ENCODE results near the gene PALM.
A peak's percentile ranks its signal among the peaks of the same experiment; 100 is the strongest.
"Not testable (repeated sequence)": the region's sequence is repeated elsewhere in the genome, so short reads cannot be mapped to it uniquely, and the experiment has no call there.

Gene PALM

DNA sequence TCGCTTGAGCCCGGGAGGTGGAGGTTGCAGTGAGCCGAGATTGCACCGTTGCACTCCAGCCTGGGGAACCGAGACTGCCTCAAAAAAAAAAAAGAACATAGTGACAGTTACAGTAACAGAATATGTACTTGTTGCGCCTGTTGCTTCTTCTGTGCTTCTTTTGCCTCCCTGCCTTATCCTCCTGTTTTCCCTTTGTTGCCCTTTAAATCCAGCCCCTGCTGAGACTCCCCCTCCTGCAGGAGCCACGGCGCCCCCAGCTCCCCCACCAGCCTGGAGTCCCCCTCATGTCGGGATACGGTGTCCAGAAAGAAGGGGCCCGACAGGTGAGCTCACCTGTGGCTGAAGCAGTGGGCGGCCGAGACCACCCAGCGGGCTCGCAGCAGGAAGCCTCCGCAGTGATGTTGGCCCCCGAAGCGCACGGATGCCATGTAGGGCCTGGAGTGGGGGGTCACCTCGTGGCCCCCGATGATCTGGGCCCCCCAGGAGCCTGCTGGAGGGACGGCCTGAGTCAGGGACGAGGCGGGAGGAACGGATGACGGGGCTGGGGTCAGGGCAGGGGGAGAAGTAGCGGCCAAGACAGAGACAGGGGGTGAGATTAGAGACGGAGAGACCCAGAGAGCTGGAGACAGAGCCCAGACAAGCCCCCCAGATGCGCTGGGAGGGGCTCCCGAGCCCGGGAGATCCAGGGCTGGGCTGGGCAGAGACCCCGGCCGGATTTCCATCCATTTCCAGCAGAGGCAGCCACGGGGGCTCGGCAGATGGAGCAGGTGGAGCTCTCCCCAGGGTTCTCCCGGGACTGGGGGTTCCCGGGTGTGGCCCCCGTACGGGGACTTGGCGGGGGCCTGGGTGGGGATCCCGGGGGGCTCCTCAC lies 14.0 kb upstream of the PALM start:
- no peaks in the 10 kb centered on the region for H3K4me1 ChIP-seq (ENCODE audit: control insufficient read depth, insufficient read depth, low read length)
- H3K9ac ChIP-seq (ENCODE audit: low read length in 2 of 2), result no peak overlapping the region
- no peaks in the 10 kb centered on the region for H3K9me3 ChIP-seq (ENCODE audit: control insufficient read depth in 2 of 2, low read length in 2 of 2)
- H3K27me3 ChIP-seq (ENCODE audit: control insufficient read depth in 1 of 2, insufficient read depth in 2 of 2, low read length in 2 of 2), result peaks cover 4 to 7% of the 10 kb centered on the region in 2 donors
- no peaks in the 10 kb centered on the region for H3K36me3 ChIP-seq (ENCODE audit: control insufficient read depth in 2 of 2, insufficient read depth in 2 of 2, low read length in 2 of 2)
- H3K27ac ChIP-seq (ENCODE audit: low read length), result no peak overlapping the region
- H3K4me3 ChIP-seq (ENCODE audit: low read length in 2 of 2), result no peak overlapping the region

DNA sequence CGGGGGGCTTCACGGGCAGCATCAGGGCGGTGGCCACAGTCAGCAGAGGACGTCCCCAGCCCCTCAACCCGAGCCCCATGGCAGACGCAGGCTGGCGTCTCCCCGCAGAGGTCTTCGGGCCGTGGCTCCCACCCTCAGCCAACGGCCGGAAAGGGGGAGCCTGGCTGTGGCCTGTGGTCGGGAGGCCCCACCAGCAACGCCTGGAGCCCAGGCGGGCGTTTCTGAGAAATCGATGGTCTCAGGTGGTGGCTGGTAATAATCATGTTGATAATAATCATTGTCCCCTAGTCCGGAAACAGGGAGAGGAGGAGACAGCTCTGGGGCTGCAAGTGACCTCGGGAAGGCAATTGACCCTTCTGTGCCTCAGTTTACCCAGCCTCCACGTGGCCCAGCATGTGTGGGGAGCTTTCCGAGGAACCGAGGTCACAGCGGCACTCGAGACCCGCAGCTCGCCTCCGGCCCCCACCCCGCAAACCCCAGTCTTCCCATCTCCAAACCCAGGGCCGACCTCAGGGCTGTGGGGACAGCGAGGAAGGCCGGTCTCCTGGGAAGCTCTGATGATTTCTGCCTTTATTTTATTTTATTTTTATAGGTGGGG lies 13.3 kb upstream of the PALM start, which contains the start of gene PRSS57:
PRSS57 (minus strand) TSS at position 101 of the 598 bp plus-strand sequence; CDS start at position 79, 22 bp downstream.
- no peak within 1 kb of the TSS for H3K27ac ChIP-seq (ENCODE audit: low read length)
- H3K4me1 ChIP-seq (ENCODE audit: control insufficient read depth, insufficient read depth, low read length), result no peaks in the 10 kb centered on the region
- no peak within 1 kb of the TSS for H3K9ac ChIP-seq (ENCODE audit: low read length in 2 of 2)
- no peak within 1 kb of the TSS for H3K4me3 ChIP-seq (ENCODE audit: low read length in 2 of 2)
- H3K9me3 ChIP-seq (ENCODE audit: control insufficient read depth in 2 of 2, low read length in 2 of 2), result no peaks in the 10 kb centered on the region
- H3K36me3 ChIP-seq (ENCODE audit: control insufficient read depth in 2 of 2, insufficient read depth in 2 of 2, low read length in 2 of 2), result no peaks in the 10 kb centered on the region
- peaks cover 4 to 7% of the 10 kb centered on the region in 2 donors for H3K27me3 ChIP-seq (ENCODE audit: control insufficient read depth in 1 of 2, insufficient read depth in 2 of 2, low read length in 2 of 2)

DNA sequence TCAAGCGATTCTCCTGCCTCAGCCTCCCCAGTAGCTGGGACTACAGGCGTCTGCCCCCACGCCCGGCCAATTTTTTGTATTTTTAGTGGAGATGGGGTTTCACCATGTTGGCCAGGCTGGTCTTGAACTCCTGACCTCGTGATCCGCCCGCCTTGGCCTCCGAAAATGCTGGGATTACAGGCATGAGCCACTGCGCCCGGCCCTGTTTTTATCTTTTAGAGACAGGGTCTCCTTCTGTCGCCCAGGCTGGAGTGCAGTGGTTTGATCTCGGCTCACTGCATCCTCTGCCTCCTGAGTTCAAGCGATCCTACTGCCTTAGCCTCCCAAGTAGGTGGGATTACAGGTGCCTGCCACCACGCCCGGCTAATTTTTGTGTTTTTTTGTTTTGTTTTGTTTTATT lies 10.2 kb upstream of the PALM start:
- H3K27me3 ChIP-seq (ENCODE audit: control insufficient read depth in 1 of 2, insufficient read depth in 2 of 2, low read length in 2 of 2), result peaks cover 7 to 15% of the 10 kb centered on the region in 2 donors
- H3K27ac ChIP-seq (ENCODE audit: low read length); H3K4me3 ChIP-seq (ENCODE audit: low read length in 2 of 2); H3K9me3 ChIP-seq (ENCODE audit: control insufficient read depth in 2 of 2, low read length in 2 of 2); H3K4me1 ChIP-seq (ENCODE audit: control insufficient read depth, insufficient read depth, low read length); H3K9ac ChIP-seq (ENCODE audit: low read length in 2 of 2); H3K36me3 ChIP-seq (ENCODE audit: control insufficient read depth in 2 of 2, insufficient read depth in 2 of 2, low read length in 2 of 2): not testable (repeated sequence)

DNA sequence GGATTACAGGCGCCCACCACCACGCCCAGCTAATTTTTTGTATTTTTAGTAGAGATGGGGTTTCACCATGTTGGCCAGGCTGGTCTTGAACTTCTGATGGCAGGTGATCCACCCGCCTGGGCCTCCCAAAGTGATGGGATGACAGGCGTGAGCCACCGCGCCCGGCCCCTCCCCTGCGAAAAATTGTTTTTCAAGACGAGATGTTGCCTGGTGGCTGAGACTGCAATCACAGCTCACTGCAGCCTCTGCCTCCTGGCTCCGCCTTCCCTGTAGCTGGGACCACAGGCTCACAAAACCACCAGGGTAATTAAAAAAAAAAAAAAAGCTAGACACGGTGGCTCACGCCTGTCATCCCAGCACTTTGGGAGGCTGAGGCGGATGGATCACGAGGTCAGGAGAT lies 8.8 kb upstream of the PALM start:
- H3K27me3 ChIP-seq (ENCODE audit: control insufficient read depth in 1 of 2, insufficient read depth in 2 of 2, low read length in 2 of 2), result peaks cover 7 to 14% of the 10 kb centered on the region in 2 donors
- H3K4me3 ChIP-seq (ENCODE audit: low read length in 2 of 2); H3K4me1 ChIP-seq (ENCODE audit: control insufficient read depth, insufficient read depth, low read length); H3K27ac ChIP-seq (ENCODE audit: low read length); H3K36me3 ChIP-seq (ENCODE audit: control insufficient read depth in 2 of 2, insufficient read depth in 2 of 2, low read length in 2 of 2); H3K9me3 ChIP-seq (ENCODE audit: control insufficient read depth in 2 of 2, low read length in 2 of 2); H3K9ac ChIP-seq (ENCODE audit: low read length in 2 of 2): not testable (repeated sequence)

DNA sequence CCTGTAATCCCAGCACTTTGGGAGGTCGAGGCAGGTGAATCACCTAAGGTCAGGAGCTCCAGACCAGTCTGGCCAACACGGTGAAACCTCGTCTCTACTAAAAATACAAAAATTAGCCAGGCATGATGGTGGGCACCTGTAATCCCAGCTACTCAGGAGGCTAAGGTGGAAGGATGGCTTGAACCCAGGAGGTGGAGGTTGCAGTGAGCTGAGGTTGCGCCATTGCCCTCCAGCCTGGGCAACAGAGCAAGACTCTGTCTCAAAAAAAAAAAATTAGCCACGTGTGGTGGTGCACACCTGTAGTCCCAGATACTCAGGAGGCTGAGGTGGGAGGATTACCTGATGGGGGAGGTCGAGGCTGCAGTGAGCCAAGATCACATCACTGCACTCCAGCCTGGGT lies 5.9 kb upstream of the PALM start:
- H3K36me3 ChIP-seq (ENCODE audit: control insufficient read depth in 2 of 2, insufficient read depth in 2 of 2, low read length in 2 of 2); H3K9me3 ChIP-seq (ENCODE audit: control insufficient read depth in 2 of 2, low read length in 2 of 2); H3K27me3 ChIP-seq (ENCODE audit: control insufficient read depth in 1 of 2, insufficient read depth in 2 of 2, low read length in 2 of 2); H3K4me1 ChIP-seq (ENCODE audit: control insufficient read depth, insufficient read depth, low read length); H3K27ac ChIP-seq (ENCODE audit: low read length); H3K9ac ChIP-seq (ENCODE audit: low read length in 2 of 2); H3K4me3 ChIP-seq (ENCODE audit: low read length in 2 of 2): not testable (repeated sequence)

DNA sequence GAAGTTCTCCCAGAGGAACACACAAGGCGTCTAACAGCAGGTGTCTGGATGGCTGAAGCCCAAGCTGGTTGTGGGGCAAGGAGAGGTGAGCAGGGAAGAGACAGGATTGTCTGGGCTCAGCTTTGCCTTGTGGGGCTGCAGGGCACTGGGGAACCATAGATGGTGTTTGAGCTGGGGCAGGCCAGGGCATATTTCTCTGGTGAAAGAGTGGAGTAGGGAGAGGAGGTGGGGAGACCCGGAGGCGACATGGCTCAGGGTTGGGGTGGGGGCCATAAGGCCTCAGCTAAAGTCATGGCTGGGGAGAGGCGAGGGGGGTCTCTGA lies 5.4 kb upstream of the PALM start:
- Histone ChIP-seq H3K9ac (ENCODE audit: low read length in 2 of 2) (no peak overlapping the region), H3K9me3 (ENCODE audit: control insufficient read depth in 2 of 2, low read length in 2 of 2) (no peaks in the 10 kb centered on the region), H3K36me3 (ENCODE audit: control insufficient read depth in 2 of 2, insufficient read depth in 2 of 2, low read length in 2 of 2) (no peaks in the 10 kb centered on the region), H3K27ac (ENCODE audit: low read length) (no peak overlapping the region), H3K4me1 (ENCODE audit: control insufficient read depth, insufficient read depth, low read length) (peaks cover 3% of the 10 kb centered on the region), H3K4me3 (ENCODE audit: low read length in 2 of 2) (peak overlapping the region in 1 of 2 donors; percentile 15), H3K27me3 (ENCODE audit: control insufficient read depth in 1 of 2, insufficient read depth in 2 of 2, low read length in 2 of 2) (peaks cover 3 to 9% of the 10 kb centered on the region in 2 donors)

DNA sequence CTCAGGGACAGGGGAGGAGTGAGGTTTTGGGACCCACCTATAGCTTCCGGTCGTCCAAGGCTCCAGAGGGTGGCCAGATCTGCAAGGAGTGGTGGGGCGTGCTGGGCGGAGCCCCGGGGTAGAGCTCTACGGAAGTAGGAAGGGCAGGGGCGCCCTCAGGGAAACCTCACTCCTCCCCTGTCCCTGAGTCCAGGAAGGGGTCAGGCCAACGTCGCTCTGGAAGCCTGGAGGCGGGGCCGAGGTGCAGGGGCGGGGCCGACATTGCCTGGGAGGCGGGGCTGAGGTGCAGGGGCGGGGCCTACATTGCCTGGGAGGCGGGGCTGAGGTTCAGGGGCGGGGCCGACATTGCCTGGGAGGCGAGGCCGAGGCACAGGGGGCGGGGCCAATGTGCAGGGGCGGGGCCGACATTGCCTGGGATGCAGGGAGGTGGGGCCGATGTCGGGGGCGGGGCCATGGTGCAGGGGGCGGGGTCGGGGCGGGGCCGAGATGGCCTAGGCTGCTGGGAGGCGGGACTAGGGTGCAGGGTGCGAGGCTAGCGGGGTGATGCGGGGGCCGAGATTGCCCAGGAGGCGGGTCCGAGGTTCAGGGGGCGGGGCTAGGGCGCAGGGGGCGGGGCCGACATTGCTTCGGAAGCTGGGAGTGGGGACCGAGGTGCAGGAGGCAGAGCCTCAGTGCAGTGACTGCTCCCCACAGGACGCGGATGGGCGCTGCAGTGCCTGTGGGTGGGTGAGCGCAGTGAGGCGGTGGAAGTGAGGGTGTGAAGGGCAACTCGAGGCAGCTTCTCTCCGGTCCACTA lies 4.9 kb upstream of the PALM start:
- Histone ChIP-seq H3K4me1 (ENCODE audit: control insufficient read depth, insufficient read depth, low read length) (peaks cover 5% of the 10 kb centered on the region), H3K27me3 (ENCODE audit: control insufficient read depth in 1 of 2, insufficient read depth in 2 of 2, low read length in 2 of 2) (peaks cover 3 to 9% of the 10 kb centered on the region in 2 donors), H3K4me3 (ENCODE audit: low read length in 2 of 2) (peak overlapping the region in 1 of 2 donors; percentile 15), H3K9me3 (ENCODE audit: control insufficient read depth in 2 of 2, low read length in 2 of 2) (no peaks in the 10 kb centered on the region), H3K9ac (ENCODE audit: low read length in 2 of 2) (no peak overlapping the region), H3K36me3 (ENCODE audit: control insufficient read depth in 2 of 2, insufficient read depth in 2 of 2, low read length in 2 of 2) (no peaks in the 10 kb centered on the region), H3K27ac (ENCODE audit: low read length) (no peak overlapping the region)

DNA sequence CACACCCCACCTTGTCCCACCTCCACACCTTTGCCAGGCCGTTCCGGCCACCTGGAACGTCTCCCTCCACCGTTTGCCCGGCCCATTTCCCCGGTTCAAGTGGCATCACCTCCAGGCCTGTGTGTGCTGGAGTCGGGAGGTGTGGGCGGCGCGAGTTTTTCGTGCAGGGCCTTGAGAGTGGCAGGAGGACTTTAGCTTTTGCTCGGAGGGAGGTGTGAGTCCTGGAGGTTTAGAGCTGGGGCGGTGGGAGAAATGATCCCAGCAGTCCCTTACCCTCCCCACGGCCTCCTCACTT lies 4.3 kb upstream of the PALM start:
- Histone ChIP-seq H3K27me3 (ENCODE audit: control insufficient read depth in 1 of 2, insufficient read depth in 2 of 2, low read length in 2 of 2) (peaks cover 3 to 9% of the 10 kb centered on the region in 2 donors), H3K4me3 (ENCODE audit: low read length in 2 of 2) (no peak overlapping the region), H3K27ac (ENCODE audit: low read length) (no peak overlapping the region), H3K36me3 (ENCODE audit: control insufficient read depth in 2 of 2, insufficient read depth in 2 of 2, low read length in 2 of 2) (no peaks in the 10 kb centered on the region), H3K4me1 (ENCODE audit: control insufficient read depth, insufficient read depth, low read length) (peaks cover 6% of the 10 kb centered on the region), H3K9me3 (ENCODE audit: control insufficient read depth in 2 of 2, low read length in 2 of 2) (no peaks in the 10 kb centered on the region), H3K9ac (ENCODE audit: low read length in 2 of 2) (no peak overlapping the region)

DNA sequence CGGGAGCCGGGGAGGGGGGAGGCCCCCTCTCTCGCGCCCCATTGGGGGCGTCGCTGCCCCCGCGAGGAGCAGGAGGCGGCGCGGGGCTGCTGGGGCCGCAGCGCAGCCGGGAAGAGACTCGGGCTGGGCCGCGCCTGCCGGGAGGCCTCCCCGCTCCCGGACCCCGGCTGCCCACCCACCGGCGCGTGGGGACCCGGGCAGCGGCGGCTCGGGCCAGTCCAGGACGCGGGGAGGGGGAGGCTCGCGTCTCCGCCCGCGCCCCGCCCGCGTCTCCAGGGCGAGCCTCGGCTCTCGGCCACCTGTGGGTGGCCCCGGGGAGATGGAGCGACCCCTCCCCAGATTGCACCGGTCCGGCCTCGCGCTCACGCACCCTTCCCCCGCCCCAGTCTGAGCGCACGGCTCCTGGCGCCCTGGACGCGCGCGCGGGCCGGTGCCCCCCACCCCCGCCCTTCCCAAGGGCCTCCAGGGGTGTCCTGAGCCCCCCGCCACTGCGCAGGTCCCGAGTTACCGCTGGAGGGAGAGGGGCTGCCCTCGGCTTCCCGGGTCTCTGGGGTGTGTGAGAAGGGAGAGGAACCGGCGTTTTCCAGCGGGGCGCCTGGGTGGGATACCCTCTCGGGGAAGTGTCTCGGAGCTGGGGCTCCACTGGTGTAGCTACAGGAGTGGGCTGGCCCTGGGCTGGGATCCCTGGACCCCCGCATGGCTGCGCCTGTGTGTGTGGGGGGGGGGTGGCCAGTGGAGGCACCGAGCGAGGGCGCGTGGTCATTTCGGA lies 645 bp downstream of the PALM start:
- Histone ChIP-seq H3K9ac (ENCODE audit: low read length in 2 of 2) (peak overlapping the region in 1 of 2 donors; percentile 28), H3K36me3 (ENCODE audit: control insufficient read depth in 2 of 2, insufficient read depth in 2 of 2, low read length in 2 of 2) (no peaks in the 10 kb centered on the region), H3K27me3 (ENCODE audit: control insufficient read depth in 1 of 2, insufficient read depth in 2 of 2, low read length in 2 of 2) (peaks cover 0 to under 1% of the 10 kb centered on the region in 2 donors), H3K4me1 (ENCODE audit: control insufficient read depth, insufficient read depth, low read length) (peaks cover 16% of the 10 kb centered on the region), H3K27ac (ENCODE audit: low read length) (peak overlapping the region; percentile 31), H3K4me3 (ENCODE audit: low read length in 2 of 2) (peak overlapping the region; percentile 55 to 71), H3K9me3 (ENCODE audit: control insufficient read depth in 2 of 2, low read length in 2 of 2) (no peaks in the 10 kb centered on the region)

DNA sequence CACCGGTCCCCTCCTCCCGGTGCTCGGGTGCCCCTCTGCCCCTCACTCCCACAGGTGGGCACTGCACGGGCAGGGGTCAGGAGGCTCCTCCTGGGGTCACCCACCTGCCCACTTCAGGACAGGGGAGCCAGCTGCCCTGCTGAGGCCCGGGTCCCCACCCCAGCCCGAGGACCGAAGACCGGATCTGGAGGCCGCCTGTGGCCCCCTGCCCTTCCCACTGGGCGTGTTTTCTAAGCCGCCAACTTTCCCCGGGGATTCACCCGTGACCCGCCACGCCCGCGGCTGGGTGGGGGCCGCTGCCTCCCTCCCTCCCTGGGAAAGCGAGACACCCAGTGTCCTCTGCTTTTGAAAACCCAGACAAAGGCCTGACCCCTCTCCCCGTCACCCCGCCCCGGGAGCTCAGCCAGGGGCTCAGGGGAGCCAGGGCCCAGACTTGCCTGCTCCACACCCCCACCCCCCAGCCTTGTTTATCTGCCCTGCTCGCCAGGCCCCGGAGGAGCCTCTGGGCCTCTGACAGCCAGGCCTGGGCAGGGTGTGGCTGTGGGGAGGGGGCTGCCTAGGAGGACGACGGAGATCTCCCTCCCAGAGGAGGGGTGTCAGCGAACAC lies 1.3 kb downstream of the PALM start:
- Histone ChIP-seq H3K9me3 (ENCODE audit: control insufficient read depth in 2 of 2, low read length in 2 of 2) (no peaks in the 10 kb centered on the region), H3K4me3 (ENCODE audit: low read length in 2 of 2) (peak overlapping the region; percentile 55 to 71), H3K9ac (ENCODE audit: low read length in 2 of 2) (no peak overlapping the region), H3K36me3 (ENCODE audit: control insufficient read depth in 2 of 2, insufficient read depth in 2 of 2, low read length in 2 of 2) (no peaks in the 10 kb centered on the region), H3K27me3 (ENCODE audit: control insufficient read depth in 1 of 2, insufficient read depth in 2 of 2, low read length in 2 of 2) (no peaks in the 10 kb centered on the region), H3K27ac (ENCODE audit: low read length) (peak overlapping the region; percentile 31), H3K4me1 (ENCODE audit: control insufficient read depth, insufficient read depth, low read length) (peaks cover 16% of the 10 kb centered on the region)
